ENCODE data around the gene CA12. TPM values are rescaled to one million over a fixed set of nuclear protein-coding genes. Genes with fewer than 3 reads are reported as not detected.

CA12 gene
- total and polyA plus RNA-seq, 9 of the 15 experiments (the other 6 are each of a cell fraction or from before 2014, with no cell fraction given) = 0.01 to 0.78 (median 0.15) TPM; not detected in 1

GRCh38 chr15:63374686-63375520, 6.7 kb downstream of the CA12 start:
- 33% methylated on average over 11 of the region's 11 CpGs for WGBS (ENCODE audit: insufficient coverage, low coverage, missing lambda C conversion rate)
- H3K9me1 ChIP-seq (ENCODE audit: control insufficient read depth, insufficient read depth, low read length) = no peaks in the 10 kb centered on the region
- H4K20me1 ChIP-seq (replicated peaks; ENCODE audit: control insufficient read depth, insufficient read depth, low read length) = no peaks in the 10 kb centered on the region
- ATAC-seq (no peak; the same call in 2 of the 3 replicates), DNase-seq (ENCODE audit: extremely low read depth in 1 of 4, low spot score in 3 of 4) (no peak), FAIRE-seq (peak; percentile 49)
- no peak overlapping the region; the same call in 1 of the 2 replicates for H2AFZ ChIP-seq (ENCODE audit: low read depth, low read length)
- no peak overlapping the region for H3K4me2 ChIP-seq (ENCODE audit: insufficient read depth, low read length)
- no peaks in the 10 kb centered on the region for H3K27me3 ChIP-seq (ENCODE audit: control insufficient read depth in 2 of 2, insufficient read depth in 2 of 2, low read length in 2 of 2)
- no peak overlapping the region for H3K9ac ChIP-seq (ENCODE audit: insufficient read depth in 1 of 2, low read depth in 2 of 2, low read length in 2 of 2)
- in situ Hi-C loops (cut with MboI) = no loop called here
- no peak overlapping the region for H3K4me3 ChIP-seq
- POLR2A ChIA-PET = interaction anchor here (0.5 to 1.2 kb wide), 4 partner anchors 13 to 194 kb away, joined by 3 to 4 read pairs (median 4); no protein-coding TSS in a partner anchor
- peaks cover 29 to 38% of the 10 kb centered on the region in 2 experiments for H3K4me1 ChIP-seq (replicated peaks in 1 of 2; ENCODE audit: control insufficient read depth in 2 of 2, insufficient read depth in 2 of 2, low read length in 2 of 2)
- no peaks in the 10 kb centered on the region for H3K36me3 ChIP-seq (ENCODE audit: control insufficient read depth, insufficient read depth, low read length)
- CTCF ChIA-PET (ENCODE audit: low intra/inter-chr PET ratio) = no interaction called here
- BruUV-seq (replicated peaks) = no TSS peak
- H3K79me2 ChIP-seq (ENCODE audit: control insufficient read depth, insufficient read depth, low read length) = no peaks in the 10 kb centered on the region
- H3K27ac ChIP-seq (ENCODE audit: extremely low read depth, low read depth, low read length) = no peak overlapping the region
- intact Hi-C loops (cut with micrococcal nuclease) = no loop called here
- H3K9me3 ChIP-seq (replicated peaks; ENCODE audit: control insufficient read depth, insufficient read depth, low read depth, low read length) = no peaks in the 10 kb centered on the region
- no peak for TF ChIP-seq POLR2B (IDR thresholded peaks at IDR 0.05; ENCODE audit: low read depth, partially characterized antibody)
- TF ChIP-seq PHF21A (IDR thresholded peaks at IDR 0.05; ENCODE audit: borderline replicate concordance, low read depth) = peak; percentile 41; the same call in 1 of the 2 replicates
- TF ChIP-seq MLLT1 (IDR thresholded peaks at IDR 0.05) = no peak
- TF ChIP-seq DIDO1 (tag; IDR thresholded peaks at IDR 0.05; ENCODE audit: low read depth) = no peak
- TF ChIP-seq ELF2 (CRISPR knock-in tag; IDR thresholded peaks at IDR 0.05) = no peak
- TF ChIP-seq MLX (CRISPR knock-in tag; conservative IDR thresholded peaks at IDR 0.05) = no peak
- TF ChIP-seq NFIC (IDR thresholded peaks at IDR 0.05) = peak; percentile 68
- no peak for TF ChIP-seq PBX2 (CRISPR knock-in tag; IDR thresholded peaks at IDR 0.05; ENCODE audit: low read depth)
- TF ChIP-seq PBX2 (tag; conservative IDR thresholded peaks at IDR 0.05; ENCODE audit: low read depth) = peak; percentile 86
- no peak for TF ChIP-seq FOXJ2 (tag; IDR thresholded peaks at IDR 0.05)
- no peak for TF ChIP-seq ZNF79 (CRISPR knock-in tag; IDR thresholded peaks at IDR 0.05; ENCODE audit: low read depth)
- TF ChIP-seq CCAR2 (IDR thresholded peaks at IDR 0.05; ENCODE audit: low read depth, low read length) = no peak
- TF ChIP-seq U2AF2 (optimal IDR thresholded peaks at IDR 0.05; ENCODE audit: low read depth, low read length) = no peak
- peak; percentile 73 for TF ChIP-seq PKNOX1 (IDR thresholded peaks at IDR 0.05)
- TF ChIP-seq TCF3 (CRISPR knock-in tag; IDR thresholded peaks at IDR 0.05) = no peak
- no peak for TF ChIP-seq SUPT5H (IDR thresholded peaks at IDR 0.05)
